GM12872 (cell line): ENCODE data around the gene RUNX3.

Source experiments
- CTCF ChIP-seq: IDR thresholded peaks from 3 replicates; pipeline ENCODE4 v1.5.1; 2011; ENCODE audit warnings: low read depth, mild to moderate bottlenecking, low read length, moderate library complexity; ENCODE audit not compliant: insufficient read depth

Gene RUNX3

GRCh38 chr1:24873148-24873547, 56.9 kb downstream of the RUNX3 start:
- TF ChIP-seq CTCF, result no peak

- TF ChIP-seq CTCF, result no peak
These were observed 57.8 kb downstream of the RUNX3 start for GRCh38 chr1:24872061-24872850.

GRCh38 chr1:24871306-24871901, 58.7 kb downstream of the RUNX3 start:
- TF ChIP-seq CTCF, result no peak

GRCh38 chr1:24870551-24871195, 59.4 kb downstream of the RUNX3 start:
- no peak for TF ChIP-seq CTCF

- TF ChIP-seq CTCF, result no peak
These were observed 61.8 kb downstream of the RUNX3 start for GRCh38 chr1:24868016-24868875.

- no peak for TF ChIP-seq CTCF
These were observed 62.8 kb downstream of the RUNX3 start for GRCh38 chr1:24867084-24867870.
